ENCODE results near the gene TUBAL3. TPM values are rescaled to one million over a fixed set of nuclear protein-coding genes. Genes with fewer than 3 reads are reported as not detected.

Gene TUBAL3
- polyA plus RNA-seq, 2 of the 4 experiments (the other 2 are of a cell fraction): 0.34 to 1.4 TPM

GRCh38 chr10:5355594-5356301 is 48.9 kb downstream of the TUBAL3 start:
- Histone ChIP-seq H3K27ac (no peak overlapping the region), H3K4me1 (peaks cover 13% of the 10 kb centered on the region), H3K4me2 (no peak overlapping the region), H3K4me3 (no peak overlapping the region), H3K9me3 (no peaks in the 10 kb centered on the region)
- ChIA-PET CTCF (interaction anchor here (0.9 to 1.0 kb wide), 3 partner anchors 18 to 506 kb away, joined by 3 read pairs; no protein-coding TSS in a partner anchor), POLR2A (no interaction called here)
- TF ChIP-seq MAFK (IDR thresholded peaks at IDR 0.05; ENCODE audit: partially characterized antibody) (no peak), USF2 (IDR thresholded peaks at IDR 0.05) (no peak), NR3C1 (IDR thresholded peaks at IDR 0.05) (no peak), HOXB13 (CRISPR knock-in tag; IDR thresholded peaks at IDR 0.05; ENCODE audit: low read depth) (no peak), HEYL (CRISPR knock-in tag; IDR thresholded peaks at IDR 0.05) (no peak), REST (IDR thresholded peaks at IDR 0.05) (no peak), RNF2 (IDR thresholded peaks at IDR 0.05; ENCODE audit: borderline replicate concordance, low read depth) (no peak), SMC3 (IDR thresholded peaks at IDR 0.05) (no peak), HDAC2 (IDR thresholded peaks at IDR 0.05) (no peak), ZSCAN20 (CRISPR knock-in tag; IDR thresholded peaks at IDR 0.05) (no peak), FOXS1 (CRISPR knock-in tag; IDR thresholded peaks at IDR 0.05) (no peak), RARB (CRISPR knock-in tag; IDR thresholded peaks at IDR 0.05) (no peak), CBX8 (IDR thresholded peaks at IDR 0.05) (no peak), FOSB (CRISPR knock-in tag; IDR thresholded peaks at IDR 0.05) (no peak)
- ATAC-seq (no peak), FAIRE-seq (no peak), DNase-seq (ENCODE audit: low read depth in 1 of 2, low spot score in 1 of 2) (no peak)
- 91% methylated on average over 6 of the region's 6 CpGs for WGBS (ENCODE audit: missing lambda C conversion rate)

GRCh38 chr10:5354068-5354467 is 50.6 kb downstream of the TUBAL3 start:
- Histone ChIP-seq H3K27ac (no peak overlapping the region), H3K4me3 (no peak overlapping the region), H3K4me1 (0 out of 3 replicates have a peak, but pooled peaks cover 7% of the 10 kb centered on the region), H3K9me3 (no peaks in the 10 kb centered on the region), H3K4me2 (no peak overlapping the region)
- FAIRE-seq (no peak), DNase-seq (ENCODE audit: low read depth in 1 of 2, low spot score in 1 of 2) (no peak), ATAC-seq (no peak)
- WGBS (ENCODE audit: missing lambda C conversion rate): 45% methylated on average over 3 of the region's 3 CpGs
- TF ChIP-seq MAX (IDR thresholded peaks at IDR 0.05) (no peak), FOXS1 (CRISPR knock-in tag; IDR thresholded peaks at IDR 0.05) (no peak)
- POLR2A ChIA-PET: no interaction called here
- CTCF ChIA-PET: interaction anchor here (1.0 kb wide), 1 partner anchor 20 kb away, joined by 3 read pairs; no protein-coding TSS in a partner anchor

- Histone ChIP-seq H3K4me3 (no peak overlapping the region), H3K4me1 (0 out of 3 replicates have a peak, but pooled peaks cover 8% of the 10 kb centered on the region), H3K9me3 (no peaks in the 10 kb centered on the region), H3K27ac (no peak overlapping the region), H3K4me2 (no peak overlapping the region)
- no peak for DNase-seq (ENCODE audit: low read depth in 1 of 2, low spot score in 1 of 2)
- TF ChIP-seq BHLHE40 (IDR thresholded peaks at IDR 0.05; ENCODE audit: low read depth, low read length): no peak
- no peak for TF ChIP-seq FOXS1 (CRISPR knock-in tag; IDR thresholded peaks at IDR 0.05)
- TF ChIP-seq FOSL2 (IDR thresholded peaks at IDR 0.05): no peak
- TF ChIP-seq FOSL2 (CRISPR knock-in tag; IDR thresholded peaks at IDR 0.05): no peak
- no peak for TF ChIP-seq BCL3 (IDR thresholded peaks at IDR 0.05)
- TF ChIP-seq SREBF2 (IDR thresholded peaks at IDR 0.05): no peak
- TF ChIP-seq FOSB (CRISPR knock-in tag; IDR thresholded peaks at IDR 0.05): no peak
- no peak for TF ChIP-seq ELK1 (IDR thresholded peaks at IDR 0.05; ENCODE audit: low read depth, low read length)
- no peak for TF ChIP-seq ZNF302 (CRISPR knock-in tag; IDR thresholded peaks at IDR 0.05)
- TF ChIP-seq NR3C1 (IDR thresholded peaks at IDR 0.05): no peak
- TF ChIP-seq CBX8 (IDR thresholded peaks at IDR 0.05): no peak
- TF ChIP-seq CBX2 (IDR thresholded peaks at IDR 0.05; ENCODE audit: borderline replicate concordance, low read depth): no peak
- no peak for TF ChIP-seq EP300 (IDR thresholded peaks at IDR 0.05)
- TF ChIP-seq HOXA7 (CRISPR knock-in tag; IDR thresholded peaks at IDR 0.05): no peak
- no peak for TF ChIP-seq E2F6 (IDR thresholded peaks at IDR 0.05; ENCODE audit: borderline replicate concordance, low read depth)
- no peak for TF ChIP-seq TFCP2L1 (CRISPR knock-in tag; IDR thresholded peaks at IDR 0.05)
- ChIA-PET CTCF (interaction anchor here (2.1 kb wide), 1 partner anchor 22 kb away, joined by 5 read pairs; no protein-coding TSS in a partner anchor), POLR2A (no interaction called here)
- 52% methylated on average over 2 of the region's 2 CpGs for WGBS (ENCODE audit: missing lambda C conversion rate)
- no peak for ATAC-seq
- FAIRE-seq: no peak
Observed at GRCh38 chr10:5349362-5349761, 55.3 kb downstream of the TUBAL3 start.
